Upper lobe of left lung (tissue), 6 donors: ENCODE data around the gene OR4F15. TPM values are rescaled to one million over a fixed set of nuclear protein-coding genes. Genes with fewer than 3 reads are reported as not detected.

Source experiments
- ATAC-seq, 2 donors: fragments of 200-7000 bp; cut with Tn5 transposase; one replicate each; pipeline ENCODE4 v1.9.1; 2022; ENCODE audit warnings: mild to moderate bottlenecking in 2 of 2, moderate library complexity in 2 of 2; ENCODE audit not compliant: low FRiP score in 2 of 2
- DNase-seq, 2 donors: peaks; one replicate each; pipeline ENCODE4 v3.0.0-alpha.2; 2019 to 2020
- H3K27ac ChIP-seq, 4 donors: fragments of 200-600 bp; sonication (generic); one replicate each; pipeline ENCODE4 v1.5.1; 2016 to 2019
- H3K27me3 ChIP-seq, 4 donors: fragments of 200-600 bp; sonication (generic); one replicate each; pipeline ENCODE4 v1.5.1; 2017 to 2019
- H3K36me3 ChIP-seq, 4 donors: fragments of 200-600 bp; sonication (generic); one replicate each; pipeline ENCODE4 v1.5.1; 2016 to 2019
- H3K4me1 ChIP-seq, 4 donors: fragments of 200-600 bp; sonication (generic); one replicate each; pipeline ENCODE4 v1.5.1; 2018 to 2019
- H3K4me3 ChIP-seq, 4 donors: fragments of 200-600 bp; sonication (generic); one replicate each; pipeline ENCODE4 v1.5.1; 2017 to 2019; ENCODE audit warnings: mild to moderate bottlenecking in 2 of 4, moderate library complexity in 1 of 4
- H3K9me3 ChIP-seq, 4 donors: fragments of 200-600 bp; sonication (generic); one replicate each; pipeline ENCODE4 v1.5.1; 2018 to 2019
- EP300 ChIP-seq, 4 donors: sonication (generic); formaldehyde crosslinking; IDR thresholded peaks; one replicate each; pipeline ENCODE4 v1.5.1; 2017; ENCODE audit warnings: antibody characterized with exemption in 4 of 4, control low read depth in 2 of 4
- POLR2A ChIP-seq, 4 donors: fragments of 450-650 bp; IDR thresholded peaks; one replicate each; pipeline ENCODE4 v1.5.1; 2016 to 2017; ENCODE audit warnings: antibody characterized with exemption in 4 of 4, mild to moderate bottlenecking in 2 of 4
- POLR2AphosphoS5 ChIP-seq, 2 donors: sonication (generic); formaldehyde crosslinking; IDR thresholded peaks; one replicate each; pipeline ENCODE4 v1.5.1; 2017; ENCODE audit warnings: antibody characterized with exemption in 2 of 2
- WGBS, 2 donors: methylation state at CpG; one replicate each; pipeline ENCODE4 v1.1.5; 2017 to 2018; 5-methylcytosine and 5-hydroxymethylcytosine counted together
- small RNA-seq, 4 donors: library from RNA; depleted of rRNA; stranded (forward); fragments of <200 nt; gene quantifications; one replicate each; pipeline ENCODE3, GENCODE V24; 2016
- total RNA-seq, 6 donors: library from RNA; depleted of rRNA in 4 of 6; stranded (reverse); fragments of >200 nt in 4 of 6; gene quantifications; one replicate each; pipeline versions ENCODE4 v1.1.0 to v1.2.1, GENCODE V29; 2016 to 2021
- TF ChIP-seq, protein P1 (sequence below), 6 experiments: fragments of 450-650 bp in 4 of 6; fragments of 200-600 bp in 2 of 6; sonication (generic) in 2 of 6; IDR thresholded peaks; one replicate each; pipeline ENCODE4 v1.5.1; 2016 to 2019; ENCODE audit warnings: antibody characterized with exemption in 6 of 6
- donor health status: DM: no; HTN: no; CAD: no; lungs with moderate emphysema.
- donor health status: DM: no; HTN: yes; CAD: no; lungs with severe emphysema.

Gene OR4F15
- total RNA-seq, 6 donors from 2014 or later, result not detected

DNA sequence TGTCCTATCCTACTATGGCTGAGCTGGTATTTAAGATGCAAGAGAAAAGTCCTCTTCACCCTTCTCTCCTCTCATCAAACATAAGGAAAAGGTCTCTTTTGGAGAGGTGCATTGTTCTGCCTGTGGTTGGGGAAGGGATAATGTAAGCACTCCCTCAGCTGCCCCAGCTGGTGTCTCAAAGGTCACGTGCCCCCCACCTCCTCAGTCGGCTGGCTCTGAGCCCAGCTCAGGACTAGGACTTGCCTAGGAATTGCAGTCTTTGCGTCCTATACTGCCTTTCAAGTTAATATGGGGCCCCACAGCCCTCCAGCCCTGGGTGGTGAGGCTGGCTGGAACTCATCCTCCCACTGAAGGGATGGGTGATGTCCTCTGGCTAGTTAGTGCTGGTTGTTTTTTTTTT lies 29.7 kb downstream of the OR4F15 start:
- DNase-seq, result peak in 1 of 2 donors; percentile 15
- TF ChIP-seq POLR2A (IDR thresholded peaks at IDR 0.05) (no peak), POLR2AphosphoS5 (IDR thresholded peaks at IDR 0.05) (no peak), EP300 (IDR thresholded peaks at IDR 0.05) (no peak)
- TF ChIP-seq, protein P1, sequence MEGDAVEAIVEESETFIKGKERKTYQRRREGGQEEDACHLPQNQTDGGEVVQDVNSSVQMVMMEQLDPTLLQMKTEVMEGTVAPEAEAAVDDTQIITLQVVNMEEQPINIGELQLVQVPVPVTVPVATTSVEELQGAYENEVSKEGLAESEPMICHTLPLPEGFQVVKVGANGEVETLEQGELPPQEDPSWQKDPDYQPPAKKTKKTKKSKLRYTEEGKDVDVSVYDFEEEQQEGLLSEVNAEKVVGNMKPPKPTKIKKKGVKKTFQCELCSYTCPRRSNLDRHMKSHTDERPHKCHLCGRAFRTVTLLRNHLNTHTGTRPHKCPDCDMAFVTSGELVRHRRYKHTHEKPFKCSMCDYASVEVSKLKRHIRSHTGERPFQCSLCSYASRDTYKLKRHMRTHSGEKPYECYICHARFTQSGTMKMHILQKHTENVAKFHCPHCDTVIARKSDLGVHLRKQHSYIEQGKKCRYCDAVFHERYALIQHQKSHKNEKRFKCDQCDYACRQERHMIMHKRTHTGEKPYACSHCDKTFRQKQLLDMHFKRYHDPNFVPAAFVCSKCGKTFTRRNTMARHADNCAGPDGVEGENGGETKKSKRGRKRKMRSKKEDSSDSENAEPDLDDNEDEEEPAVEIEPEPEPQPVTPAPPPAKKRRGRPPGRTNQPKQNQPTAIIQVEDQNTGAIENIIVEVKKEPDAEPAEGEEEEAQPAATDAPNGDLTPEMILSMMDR (IDR thresholded peaks at IDR 0.05), result no peak
- Histone ChIP-seq H3K4me3 (no peak overlapping the region), H3K36me3 (no peaks in the 10 kb centered on the region), H3K27ac (no peak overlapping the region), H3K9me3 (no peaks in the 10 kb centered on the region), H3K4me1 (no peaks in the 10 kb centered on the region), H3K27me3 (no peaks in the 10 kb centered on the region)
- 55 to 67% methylated on average over 3 of the region's 3 CpGs for WGBS, 2 donors
- ATAC-seq, result no peak

DNA sequence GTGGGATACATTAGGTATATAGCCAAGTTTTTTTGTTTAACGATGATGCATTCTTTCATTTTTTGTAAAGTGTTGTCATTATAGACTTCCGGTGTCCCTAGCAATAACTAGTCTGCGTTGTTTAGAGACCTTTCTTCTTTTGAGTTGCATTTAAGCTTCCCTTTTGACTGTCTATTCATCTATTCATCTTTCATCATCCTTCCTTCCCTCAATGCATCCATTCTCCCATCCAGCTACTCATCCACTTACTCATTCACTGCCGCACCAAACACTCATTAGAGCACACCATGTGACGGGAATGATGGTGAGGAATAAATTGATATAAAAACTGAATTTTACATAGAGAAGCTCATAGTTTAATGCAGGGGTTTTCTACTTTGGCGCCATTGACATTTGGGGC lies 32.9 kb downstream of the OR4F15 start:
- TF ChIP-seq EP300 (IDR thresholded peaks at IDR 0.05) (no peak), POLR2A (IDR thresholded peaks at IDR 0.05) (no peak)
- TF ChIP-seq, protein P1 (IDR thresholded peaks at IDR 0.05), result no peak
- Histone ChIP-seq H3K27ac (no peak overlapping the region), H3K36me3 (no peaks in the 10 kb centered on the region), H3K4me1 (no peaks in the 10 kb centered on the region), H3K27me3 (no peaks in the 10 kb centered on the region), H3K4me3 (no peak overlapping the region), H3K9me3 (no peaks in the 10 kb centered on the region)
- DNase-seq, result no peak
- WGBS, 2 donors, result 64 to 81% methylated on average over 6 of the region's 6 CpGs
- no peak for ATAC-seq

DNA sequence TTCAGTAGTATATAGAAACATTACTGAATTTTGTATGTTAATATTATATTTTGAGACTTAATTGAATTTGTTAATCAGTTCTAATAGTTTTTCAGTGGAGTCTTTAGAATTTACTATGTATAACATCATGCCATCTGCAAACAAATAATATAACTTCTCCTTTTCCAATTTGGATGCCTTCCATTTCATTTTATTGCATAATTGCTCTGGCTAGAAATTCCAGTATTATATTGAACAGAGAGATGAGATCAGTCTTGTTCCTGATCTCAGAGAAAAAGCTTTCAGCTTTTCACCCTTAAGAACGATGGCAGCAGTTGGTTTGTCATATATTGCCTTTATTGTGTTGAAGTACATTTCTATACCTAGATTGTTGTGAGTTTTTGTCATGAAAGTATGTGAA lies 40.4 kb downstream of the OR4F15 start:
- Histone ChIP-seq H3K27ac (no peak overlapping the region), H3K36me3 (no peaks in the 10 kb centered on the region), H3K4me3 (no peak overlapping the region), H3K27me3 (no peaks in the 10 kb centered on the region), H3K4me1 (no peaks in the 10 kb centered on the region), H3K9me3 (no peaks in the 10 kb centered on the region)
- ATAC-seq, result no peak
- WGBS, 2 donors, result 61 to 76% methylated on average over 1 of the region's 1 CpG
- no peak for DNase-seq
- TF ChIP-seq EP300 (IDR thresholded peaks at IDR 0.05) (no peak), POLR2A (IDR thresholded peaks at IDR 0.05) (no peak), POLR2AphosphoS5 (IDR thresholded peaks at IDR 0.05) (no peak)
- TF ChIP-seq, protein P1 (IDR thresholded peaks at IDR 0.05), result no peak

Small RNA genes lying within 50 kb of the gene (small RNA-seq; reads per million reads assigned to genes)
- 0 reads per million in 4 donors for gene RN7SL209P

Other genes starting within 250 kb of the OR4F15 start
- 10 to 100 TPM; 14.0 to 60.2 (median 46.5) TPM for gene TM2D3, start 159.8 kb upstream of the OR4F15 start, total RNA-seq
- 10 to 100 TPM in 5 of 6 donors, 1 to 10 TPM in 1; 8.7 to 45.1 (median 13.9) TPM for gene TARS3, start 87.7 kb upstream of the OR4F15 start, total RNA-seq
- not detected for gene OR4F6, start 8.7 kb upstream of the OR4F15 start, total RNA-seq